Measurements from ENCODE around the gene DLD. TPM values are rescaled to one million over a fixed set of nuclear protein-coding genes. Genes with fewer than 3 reads are reported as not detected.

Gene DLD
- total and polyA plus RNA-seq, 9 of the 15 experiments (the other 6 are each of a cell fraction or from before 2014, with no cell fraction given), result 130 to 639 (median 247) TPM

GRCh38 chr7:107877731-107878382 lies 13.1 kb upstream of the DLD start:
- no peak for DNase-seq (ENCODE audit: extremely low read depth in 1 of 4, low spot score in 3 of 4)
- H3K4me3 ChIP-seq, result no peak overlapping the region
- ChIA-PET CTCF (ENCODE audit: low intra/inter-chr PET ratio) (no interaction called here), POLR2A (interaction anchor here (1.5 to 2.2 kb wide), 2 partner anchors 14 to 313 kb away, joined by 3 to 6 read pairs; partner anchors contain the start of genes COG5 and DUS4L)
- in situ Hi-C loops (cut with MboI) (loop anchor here (10.0 kb wide), 2 partner anchors 133 to 423 kb away; partner anchors contain the start of gene CBLL1), intact Hi-C loops (cut with micrococcal nuclease) (loop anchor here (5.0 to 10.0 kb wide), 3 partner anchors 253 to 1083 kb away; no protein-coding TSS in a partner anchor)
- H3K79me2 ChIP-seq (ENCODE audit: control insufficient read depth, insufficient read depth, low read length), result no peaks in the 10 kb centered on the region
- H2AFZ ChIP-seq (ENCODE audit: low read depth, low read length), result no peak overlapping the region
- ATAC-seq, result no peak
- no TSS peak for BruUV-seq (replicated peaks)
- no peak overlapping the region for H3K9ac ChIP-seq (ENCODE audit: insufficient read depth in 1 of 2, low read depth in 2 of 2, low read length in 2 of 2)
- FAIRE-seq, result no peak
- peaks cover 0 to 3% of the 10 kb centered on the region in 2 experiments; a peak in 3 of 5 replicates for H3K27me3 ChIP-seq (ENCODE audit: control insufficient read depth in 2 of 2, insufficient read depth in 2 of 2, low read length in 2 of 2)
- no peak overlapping the region for H3K4me2 ChIP-seq (ENCODE audit: insufficient read depth, low read length)
- TF ChIP-seq ZNF561 (CRISPR knock-in tag; conservative IDR thresholded peaks at IDR 0.05), result no peak
- peak; percentile 30; the same call in 1 of the 2 replicates for TF ChIP-seq MAFK (IDR thresholded peaks at IDR 0.05; ENCODE audit: low read length)
- TF ChIP-seq MAFF (IDR thresholded peaks at IDR 0.05; ENCODE audit: low read length), result peak; percentile 69
- peak; percentile 61 for TF ChIP-seq MAFG (tag; conservative IDR thresholded peaks at IDR 0.05)
- TF ChIP-seq ARHGAP35 (IDR thresholded peaks at IDR 0.05; ENCODE audit: partially characterized antibody), result no peak
- TF ChIP-seq CUX1 (CRISPR knock-in tag; IDR thresholded peaks at IDR 0.05), result no peak
- TF ChIP-seq SPI1 (IDR thresholded peaks at IDR 0.05; ENCODE audit: borderline replicate concordance, low read depth, low read length), result no peak
- no peak for TF ChIP-seq EP300 (IDR thresholded peaks at IDR 0.05; ENCODE audit: low read length)
- TF ChIP-seq C11orf30 (IDR thresholded peaks at IDR 0.05; ENCODE audit: low read depth), result peak; percentile 78
- TF ChIP-seq ZNF316 (IDR thresholded peaks at IDR 0.05), result peak; percentile 91
- TF ChIP-seq PCBP2 (IDR thresholded peaks at IDR 0.05; ENCODE audit: low read depth, low read length, poor library complexity, severe bottlenecking), result no peak
- no peak for TF ChIP-seq RFX1 (IDR thresholded peaks at IDR 0.05)
- TF ChIP-seq ZNF77 (CRISPR knock-in tag; IDR thresholded peaks at IDR 0.05), result no peak
- WGBS (ENCODE audit: insufficient coverage, low coverage, missing lambda C conversion rate), result 30% methylated on average over 5 of the region's 5 CpGs
- no peaks in the 10 kb centered on the region for H4K20me1 ChIP-seq (replicated peaks; ENCODE audit: control insufficient read depth, insufficient read depth, low read length)
- no peaks in the 10 kb centered on the region for H3K9me3 ChIP-seq (replicated peaks; ENCODE audit: control insufficient read depth, insufficient read depth, low read depth, low read length)
- no peaks in the 10 kb centered on the region for H3K9me1 ChIP-seq (ENCODE audit: control insufficient read depth, insufficient read depth, low read length)
- no peaks in the 10 kb centered on the region for H3K36me3 ChIP-seq (ENCODE audit: control insufficient read depth, insufficient read depth, low read length)
- no peak overlapping the region for H3K27ac ChIP-seq (ENCODE audit: extremely low read depth, low read depth, low read length)
- H3K4me1 ChIP-seq (replicated peaks in 1 of 2; ENCODE audit: control insufficient read depth in 2 of 2, insufficient read depth in 2 of 2, low read length in 2 of 2), result peaks cover 0 to 2% of the 10 kb centered on the region in 2 experiments; a peak in 1 of 5 replicates
